CD8-positive, alpha-beta memory T cell (primary cell): ENCODE results near the gene CHRNG. TPM values are rescaled to one million over a fixed set of nuclear protein-coding genes. Genes with fewer than 3 reads are reported as not detected.

Experiments
- CTCF ChIA-PET: fragments of 350-600 bp; sonication (Branson Sonifier 250); formaldehyde crosslinking; loops from one replicate; lab custom pipeline; 2021; ENCODE audit warnings: antibody characterized with exemption; lab: Charles Lee
- POLR2A ChIA-PET: fragments of 350-600 bp; sonication (Branson Sonifier 250); formaldehyde crosslinking; loops from one replicate; lab custom pipeline; 2021; ENCODE audit warnings: antibody characterized with exemption; lab: Charles Lee
- DNase-seq, 5 donors: peaks; one replicate each; pipeline versions ENCODE4 v3.0.0 to v3.0.0-alpha.2; 2020 to 2022; ENCODE audit warnings: mixed read lengths in 1 of 5
- H3K27ac ChIP-seq: one replicate; pipeline ENCODE4 v1.7.0; 2013; ENCODE audit warnings: low read depth, mild to moderate bottlenecking, low read length, moderate library complexity
- H3K27me3 ChIP-seq: 2 replicates; pipeline ENCODE4 v1.7.0; 2013; ENCODE audit warnings: low read length, mild to moderate bottlenecking; ENCODE audit not compliant: insufficient read depth, poor library complexity, severe bottlenecking
- H3K36me3 ChIP-seq: 2 replicates; pipeline ENCODE4 v1.7.0; 2013; ENCODE audit warnings: mild to moderate bottlenecking, low read length, moderate library complexity; ENCODE audit not compliant: insufficient read depth
- H3K4me1 ChIP-seq: 2 replicates; pipeline ENCODE4 v1.7.0; 2013; ENCODE audit warnings: mild to moderate bottlenecking, low read length, moderate library complexity; ENCODE audit not compliant: insufficient read depth
- H3K4me3 ChIP-seq: 2 replicates; pipeline ENCODE4 v1.7.0; 2013; ENCODE audit warnings: mild to moderate bottlenecking, low read length
- H3K9me3 ChIP-seq: 2 replicates; pipeline ENCODE4 v1.7.0; 2013; ENCODE audit warnings: mild to moderate bottlenecking, low read length
- H3K27ac Mint-ChIP-seq, 8 donors: one replicate each; pipeline ENCODE4 v1.8.0; 2020 to 2021; ENCODE audit warnings: mixed read lengths in 8 of 8, mild to moderate bottlenecking in 6 of 8, inconsistent platforms in 3 of 8, moderate library complexity in 3 of 8
- H3K27me3 Mint-ChIP-seq, 2 donors: one replicate each; pipeline ENCODE4 v1.8.0; 2020 to 2021; ENCODE audit warnings: mixed read lengths in 2 of 2, mild to moderate bottlenecking in 1 of 2, moderate library complexity in 1 of 2
- H3K36me3 Mint-ChIP-seq, 3 donors: one replicate each; pipeline ENCODE4 v1.8.0; 2020 to 2021; ENCODE audit warnings: mixed read lengths in 3 of 3, inconsistent platforms in 1 of 3, mild to moderate bottlenecking in 1 of 3
- H3K4me1 Mint-ChIP-seq, 3 donors: one replicate each; pipeline ENCODE4 v1.8.0; 2020 to 2021; ENCODE audit warnings: mixed read lengths in 3 of 3, inconsistent platforms in 1 of 3, mild to moderate bottlenecking in 1 of 3
- H3K4me3 Mint-ChIP-seq, 7 donors: one replicate each; pipeline ENCODE4 v1.8.0; 2020 to 2021; ENCODE audit warnings: mixed read lengths in 7 of 7, mild to moderate bottlenecking in 6 of 7, moderate library complexity in 4 of 7, inconsistent platforms in 2 of 7
- H3K9me3 Mint-ChIP-seq, 5 donors: one replicate each; pipeline ENCODE4 v1.8.0; 2020 to 2022; ENCODE audit warnings: mixed read lengths in 5 of 5, mild to moderate bottlenecking in 3 of 5, moderate library complexity in 2 of 5, inconsistent platforms in 1 of 5
- polyA plus RNA-seq: library from polyadenylated mRNA; unstranded; fragments of 300-500 nt; fragmentation: Illumina TruSeq; gene quantifications from one replicate; pipeline ENCODE4 v1.2.3, GENCODE V29; 2021
- total RNA-seq, 2 experiments: library from RNA; stranded (reverse); gene quantifications; one replicate each; pipeline ENCODE4 v1.2.3, GENCODE V29; 2021

The CHRNG gene
- total and polyA plus RNA-seq, 3 experiments from 2014 or later: not detected

DNA sequence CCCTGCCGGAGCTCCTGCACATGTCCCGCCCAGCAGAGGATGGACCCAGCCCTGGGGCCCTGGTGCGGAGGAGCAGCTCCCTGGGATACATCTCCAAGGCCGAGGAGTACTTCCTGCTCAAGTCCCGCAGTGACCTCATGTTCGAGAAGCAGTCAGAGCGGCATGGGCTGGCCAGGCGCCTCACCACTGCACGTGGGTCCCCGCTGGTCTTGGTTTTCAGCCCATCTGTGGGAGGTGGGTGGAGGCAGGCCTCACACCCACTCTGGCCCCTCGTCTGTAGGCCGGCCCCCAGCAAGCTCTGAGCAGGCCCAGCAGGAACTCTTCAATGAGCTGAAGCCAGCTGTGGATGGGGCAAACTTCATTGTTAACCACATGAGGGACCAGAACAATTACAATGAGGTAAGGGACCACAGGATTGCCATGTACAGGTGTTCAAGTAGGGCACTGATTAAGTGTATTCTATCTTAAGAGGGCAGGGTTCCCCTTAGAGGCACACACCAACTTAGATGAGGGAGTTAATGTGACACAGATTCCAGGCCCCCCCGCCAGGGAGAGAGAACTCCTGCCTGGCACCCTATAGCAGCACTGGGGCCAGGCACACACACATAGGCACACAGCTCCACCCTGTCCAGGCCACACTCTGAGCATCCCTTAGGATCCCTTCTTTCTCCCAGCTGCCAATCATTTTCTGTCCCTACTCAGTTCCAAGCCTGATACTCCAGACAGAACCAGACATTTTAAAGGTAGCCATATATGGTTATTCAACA lies 5.4 kb upstream of the CHRNG start:
- Mint-ChIP-seq H3K4me1 (peaks cover 1 to 6% (median 3%) of the 10 kb centered on the region in 3 donors), H3K27me3 (peaks cover 13 to 32% of the 10 kb centered on the region in 2 donors), H3K9me3 (no peaks in the 10 kb centered on the region), H3K36me3 (no peaks in the 10 kb centered on the region), H3K27ac (no peak overlapping the region), H3K4me3 (no peak overlapping the region)
- no peak for DNase-seq
- ChIA-PET POLR2A (no interaction called here), CTCF (no interaction called here)
- H3K4me1 ChIP-seq: peaks cover 2% of the 10 kb centered on the region
- H3K36me3 ChIP-seq: no peaks in the 10 kb centered on the region
- H3K27ac ChIP-seq: no peak overlapping the region
- H3K9me3 ChIP-seq: no peaks in the 10 kb centered on the region
- H3K4me3 ChIP-seq: no peak overlapping the region
- H3K27me3 ChIP-seq: no peaks in the 10 kb centered on the region

DNA sequence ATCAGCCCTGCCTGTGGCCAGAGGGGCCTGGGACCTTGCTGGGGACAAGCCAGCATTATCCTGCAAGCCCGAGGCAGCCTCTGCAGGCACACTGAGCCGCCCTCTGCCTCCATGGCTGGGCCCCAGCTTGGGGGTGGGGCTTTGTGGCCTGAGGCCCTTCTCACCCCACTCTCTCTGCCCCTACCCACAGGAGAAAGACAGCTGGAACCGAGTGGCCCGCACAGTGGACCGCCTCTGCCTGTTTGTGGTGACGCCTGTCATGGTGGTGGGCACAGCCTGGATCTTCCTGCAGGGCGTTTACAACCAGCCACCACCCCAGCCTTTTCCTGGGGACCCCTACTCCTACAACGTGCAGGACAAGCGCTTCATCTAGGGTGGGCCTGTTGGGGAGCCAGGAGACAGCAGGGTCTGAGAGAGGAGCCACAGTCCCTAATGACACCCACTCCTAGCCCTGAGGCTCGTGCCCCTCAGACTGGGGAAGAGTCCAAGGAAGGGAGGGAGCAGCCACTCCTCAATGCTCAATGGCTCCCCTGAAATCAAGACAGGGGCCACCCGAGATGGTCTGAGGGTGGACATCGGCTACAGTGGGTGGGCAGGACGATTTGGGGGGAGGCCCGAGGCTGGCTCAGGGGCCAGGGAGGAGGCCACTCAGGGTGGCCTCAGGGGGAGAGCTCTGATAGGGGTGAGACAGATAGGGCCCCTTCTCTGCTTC lies 4.4 kb upstream of the CHRNG start:
- H3K27ac Mint-ChIP-seq: no peak overlapping the region
- no peak overlapping the region for H3K4me3 ChIP-seq
- peaks cover 13 to 26% of the 10 kb centered on the region in 2 donors for H3K27me3 Mint-ChIP-seq
- no peak overlapping the region for H3K27ac ChIP-seq
- CTCF ChIA-PET: no interaction called here
- no peaks in the 10 kb centered on the region for H3K36me3 Mint-ChIP-seq
- DNase-seq: no peak
- H3K4me1 ChIP-seq: no peaks in the 10 kb centered on the region
- H3K27me3 ChIP-seq: no peaks in the 10 kb centered on the region
- H3K4me1 Mint-ChIP-seq: peaks cover 0 to 5% (median 0%) of the 10 kb centered on the region in 3 donors
- no peaks in the 10 kb centered on the region for H3K36me3 ChIP-seq
- no peak overlapping the region for H3K4me3 Mint-ChIP-seq
- H3K9me3 ChIP-seq: no peaks in the 10 kb centered on the region
- POLR2A ChIA-PET: no interaction called here
- no peaks in the 10 kb centered on the region for H3K9me3 Mint-ChIP-seq

GRCh38 chr2:232535761-232536530 lies 3.5 kb upstream of the CHRNG start:
- H3K36me3 Mint-ChIP-seq: no peaks in the 10 kb centered on the region
- POLR2A ChIA-PET: no interaction called here
- DNase-seq: no peak

DNA sequence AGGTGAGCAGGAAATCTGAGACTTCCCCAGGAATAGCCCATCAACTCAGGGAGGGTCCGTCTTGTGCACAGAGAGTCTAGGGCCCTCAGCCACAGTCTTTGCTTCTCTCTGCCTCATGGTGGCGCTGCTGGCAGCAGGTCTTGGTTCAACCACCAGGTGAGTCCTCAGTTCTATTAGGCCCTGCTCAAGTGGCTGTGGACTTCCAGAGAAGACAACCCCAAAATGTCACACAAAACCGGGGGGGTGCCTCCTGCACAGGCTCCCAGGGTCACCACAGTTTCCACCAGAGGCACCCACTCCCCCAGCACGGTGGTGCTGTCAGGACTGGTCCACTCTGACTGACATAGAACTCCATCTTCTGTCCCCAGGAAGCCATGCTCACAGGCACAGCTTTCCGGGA lies 2.4 kb upstream of the CHRNG start:
- Histone ChIP-seq H3K27ac (no peak overlapping the region), H3K4me1 (no peaks in the 10 kb centered on the region), H3K9me3 (no peaks in the 10 kb centered on the region), H3K36me3 (no peaks in the 10 kb centered on the region), H3K27me3 (no peaks in the 10 kb centered on the region), H3K4me3 (no peak overlapping the region)
- H3K27ac Mint-ChIP-seq: no peak overlapping the region
- no peak for DNase-seq
- no peak overlapping the region for H3K4me3 Mint-ChIP-seq
- peaks cover 0 to 5% (median 0%) of the 10 kb centered on the region in 3 donors for H3K4me1 Mint-ChIP-seq
- ChIA-PET CTCF (no interaction called here), POLR2A (no interaction called here)
- H3K27me3 Mint-ChIP-seq: peaks cover 8 to 20% of the 10 kb centered on the region in 2 donors
- no peaks in the 10 kb centered on the region for H3K9me3 Mint-ChIP-seq
- H3K36me3 Mint-ChIP-seq: no peaks in the 10 kb centered on the region

More at GRCh38 chr2:232535761-232536530, 3.5 kb upstream of the CHRNG start:
- Mint-ChIP-seq H3K27ac (no peak overlapping the region), H3K27me3 (peaks cover 8 to 20% of the 10 kb centered on the region in 2 donors), H3K4me1 (peaks cover 0 to 5% (median 0%) of the 10 kb centered on the region in 3 donors), H3K4me3 (no peak overlapping the region), H3K9me3 (no peaks in the 10 kb centered on the region)
- no peak overlapping the region for H3K27ac ChIP-seq
- no peaks in the 10 kb centered on the region for H3K9me3 ChIP-seq
- no peaks in the 10 kb centered on the region for H3K4me1 ChIP-seq
- CTCF ChIA-PET: no interaction called here
- no peaks in the 10 kb centered on the region for H3K27me3 ChIP-seq
- no peak overlapping the region for H3K4me3 ChIP-seq
- H3K36me3 ChIP-seq: no peaks in the 10 kb centered on the region

GRCh38 chr2:232537499-232537898 lies 2.0 kb upstream of the CHRNG start:
- peak overlapping the region in 1 of 8 donors; percentile 29 for H3K27ac Mint-ChIP-seq
- Histone ChIP-seq H3K4me1 (no peaks in the 10 kb centered on the region), H3K9me3 (no peaks in the 10 kb centered on the region), H3K27ac (no peak overlapping the region), H3K36me3 (no peaks in the 10 kb centered on the region), H3K27me3 (no peaks in the 10 kb centered on the region), H3K4me3 (no peak overlapping the region)
- peaks cover 0 to 10% (median 0%) of the 10 kb centered on the region in 3 donors for H3K4me1 Mint-ChIP-seq
- no peaks in the 10 kb centered on the region for H3K9me3 Mint-ChIP-seq
- ChIA-PET CTCF (interaction anchor here (1.0 kb wide), 1 partner anchor 13 kb away, joined by 3 read pairs; no protein-coding TSS in a partner anchor), POLR2A (no interaction called here)
- H3K36me3 Mint-ChIP-seq: no peaks in the 10 kb centered on the region
- no peak overlapping the region for H3K4me3 Mint-ChIP-seq
- no peak for DNase-seq
- peaks cover 8 to 19% of the 10 kb centered on the region in 2 donors for H3K27me3 Mint-ChIP-seq

GRCh38 chr2:232538671-232539070 lies 821 bp upstream of the CHRNG start:
- H3K4me3 Mint-ChIP-seq: no peak overlapping the region
- H3K27ac Mint-ChIP-seq: no peak overlapping the region
- Histone ChIP-seq H3K4me1 (no peaks in the 10 kb centered on the region), H3K27ac (no peak overlapping the region), H3K4me3 (no peak overlapping the region), H3K9me3 (no peaks in the 10 kb centered on the region), H3K36me3 (no peaks in the 10 kb centered on the region), H3K27me3 (no peaks in the 10 kb centered on the region)
- no peaks in the 10 kb centered on the region for H3K9me3 Mint-ChIP-seq
- DNase-seq: no peak
- ChIA-PET CTCF (no interaction called here), POLR2A (interaction anchor here (0.6 kb wide), 1 partner anchor 22 kb away, joined by 4 read pairs; no protein-coding TSS in a partner anchor)
- H3K4me1 Mint-ChIP-seq: peaks cover 0 to 15% (median 0%) of the 10 kb centered on the region in 3 donors
- peaks cover 8 to 12% of the 10 kb centered on the region in 2 donors for H3K27me3 Mint-ChIP-seq
- H3K36me3 Mint-ChIP-seq: peaks cover 0 to 2% (median 0%) of the 10 kb centered on the region in 3 donors

GRCh38 chr2:232540441-232541041 lies 1.0 kb downstream of the CHRNG start:
- no peaks in the 10 kb centered on the region for H3K27me3 ChIP-seq
- no peak overlapping the region for H3K27ac ChIP-seq
- no peak for DNase-seq
- Mint-ChIP-seq H3K4me3 (no peak overlapping the region), H3K27me3 (peaks cover 3 to 8% of the 10 kb centered on the region in 2 donors), H3K36me3 (peaks cover 0 to 10% (median 0%) of the 10 kb centered on the region in 3 donors), H3K9me3 (no peaks in the 10 kb centered on the region), H3K27ac (no peak overlapping the region), H3K4me1 (peaks cover 0 to 29% (median 0%) of the 10 kb centered on the region in 3 donors)
- ChIA-PET CTCF (no interaction called here), POLR2A (interaction anchor here (0.7 kb wide), 1 partner anchor 11 kb away, joined by 5 read pairs; no protein-coding TSS in a partner anchor)
- H3K4me3 ChIP-seq: no peak overlapping the region
- no peaks in the 10 kb centered on the region for H3K4me1 ChIP-seq
- no peaks in the 10 kb centered on the region for H3K36me3 ChIP-seq
- H3K9me3 ChIP-seq: no peaks in the 10 kb centered on the region
